BE2C (cell line): ENCODE measurements around the gene EDAR.

Experiments
- DNase-seq: peaks from one replicate; pipeline ENCODE4 v3.0.0-alpha.2; 2020
- H3K27me3 ChIP-seq: fragments of 250-450 bp; sonication (Bioruptor Pico); 2 replicates; pipeline ENCODE4 v1.5.1; 2020; ENCODE audit warnings: mild to moderate bottlenecking
- H3K36me3 ChIP-seq: fragments of 250-450 bp; sonication (Bioruptor Pico); 2 replicates; pipeline ENCODE4 v1.5.1; 2020; ENCODE audit warnings: mild to moderate bottlenecking
- H3K4me1 ChIP-seq: fragments of 250-450 bp; sonication (Bioruptor Pico); 2 replicates; pipeline ENCODE4 v1.5.1; 2020
- H3K4me3 ChIP-seq: 2 replicates; pipeline ENCODE4 v1.5.1; 2011; ENCODE audit warnings: low read depth, low read length
- H3K9me3 ChIP-seq: fragments of 250-450 bp; sonication (Bioruptor Pico); 2 replicates; pipeline ENCODE4 v1.5.1; 2020
- TF ChIP-seq, protein P1 (sequence below): IDR thresholded peaks from 2 replicates; pipeline ENCODE4 v1.5.1; 2012; ENCODE audit warnings: mild to moderate bottlenecking, low read depth, low read length

EDAR gene

DNA sequence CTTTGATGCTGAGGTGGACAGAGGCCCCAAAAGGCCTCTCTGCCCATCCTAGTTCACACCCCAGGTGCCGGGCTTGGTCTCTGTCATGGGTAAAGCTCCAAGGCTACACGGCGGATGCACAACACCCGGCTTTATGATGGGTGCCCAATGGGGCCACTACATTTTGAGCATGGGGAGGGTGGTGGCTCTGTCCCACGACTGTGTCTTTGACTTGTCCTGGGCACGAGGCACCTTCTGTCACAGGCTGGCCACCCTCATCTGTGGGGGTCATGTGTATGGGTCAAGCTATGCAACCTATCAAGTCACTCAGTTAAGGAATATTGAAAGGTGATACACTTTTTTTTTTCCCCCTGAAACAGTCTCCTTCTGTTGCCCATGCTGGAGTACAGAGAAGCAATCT lies 63.7 kb downstream of the EDAR start:
- H3K4me1 ChIP-seq, result no peaks in the 10 kb centered on the region; the same call in 1 of the 2 replicates
- TF ChIP-seq, protein P1, sequence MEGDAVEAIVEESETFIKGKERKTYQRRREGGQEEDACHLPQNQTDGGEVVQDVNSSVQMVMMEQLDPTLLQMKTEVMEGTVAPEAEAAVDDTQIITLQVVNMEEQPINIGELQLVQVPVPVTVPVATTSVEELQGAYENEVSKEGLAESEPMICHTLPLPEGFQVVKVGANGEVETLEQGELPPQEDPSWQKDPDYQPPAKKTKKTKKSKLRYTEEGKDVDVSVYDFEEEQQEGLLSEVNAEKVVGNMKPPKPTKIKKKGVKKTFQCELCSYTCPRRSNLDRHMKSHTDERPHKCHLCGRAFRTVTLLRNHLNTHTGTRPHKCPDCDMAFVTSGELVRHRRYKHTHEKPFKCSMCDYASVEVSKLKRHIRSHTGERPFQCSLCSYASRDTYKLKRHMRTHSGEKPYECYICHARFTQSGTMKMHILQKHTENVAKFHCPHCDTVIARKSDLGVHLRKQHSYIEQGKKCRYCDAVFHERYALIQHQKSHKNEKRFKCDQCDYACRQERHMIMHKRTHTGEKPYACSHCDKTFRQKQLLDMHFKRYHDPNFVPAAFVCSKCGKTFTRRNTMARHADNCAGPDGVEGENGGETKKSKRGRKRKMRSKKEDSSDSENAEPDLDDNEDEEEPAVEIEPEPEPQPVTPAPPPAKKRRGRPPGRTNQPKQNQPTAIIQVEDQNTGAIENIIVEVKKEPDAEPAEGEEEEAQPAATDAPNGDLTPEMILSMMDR, result no peak
- no peaks in the 10 kb centered on the region for H3K9me3 ChIP-seq
- H3K36me3 ChIP-seq, result no peaks in the 10 kb centered on the region
- DNase-seq, result no peak
- H3K27me3 ChIP-seq, result no peaks in the 10 kb centered on the region
- no peak overlapping the region for H3K4me3 ChIP-seq

DNA sequence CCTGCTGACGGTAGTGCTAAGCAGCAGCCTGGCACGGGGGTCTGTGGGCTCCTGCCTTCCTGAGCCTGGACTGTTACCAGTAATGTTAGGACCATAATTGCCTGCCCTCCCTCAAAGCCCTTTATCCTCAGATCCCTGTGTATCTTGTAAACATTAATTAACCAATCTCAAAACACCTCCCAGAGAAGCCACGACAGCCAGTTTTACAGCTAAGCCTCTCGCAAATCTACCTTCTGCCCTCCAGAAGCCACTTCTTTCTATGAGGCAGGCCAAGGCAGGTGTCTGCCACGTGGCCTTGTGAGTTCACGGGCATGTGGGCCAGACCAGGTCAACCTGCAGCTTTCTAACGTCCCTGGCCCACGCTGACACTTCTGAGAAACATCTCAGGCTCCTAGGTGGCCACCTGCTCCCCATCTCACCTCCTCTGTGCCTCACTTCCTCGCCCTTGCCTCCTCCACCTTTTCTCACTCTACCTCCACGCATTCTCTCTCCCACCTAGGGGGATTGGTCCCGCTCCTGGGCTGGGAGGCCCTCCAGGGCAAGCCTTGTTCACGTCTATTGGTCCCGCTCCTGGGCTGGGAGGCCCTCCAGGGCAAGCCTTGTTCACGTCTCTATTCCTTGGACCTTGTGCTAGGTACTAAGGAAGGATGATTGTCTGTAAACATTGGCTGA lies 64.3 kb downstream of the EDAR start:
- TF ChIP-seq, protein P1, result no peak
- Histone ChIP-seq H3K4me1 (no peaks in the 10 kb centered on the region; the same call in 1 of the 2 replicates), H3K9me3 (no peaks in the 10 kb centered on the region), H3K36me3 (no peaks in the 10 kb centered on the region), H3K27me3 (no peaks in the 10 kb centered on the region), H3K4me3 (no peak overlapping the region)
- no peak for DNase-seq

DNA sequence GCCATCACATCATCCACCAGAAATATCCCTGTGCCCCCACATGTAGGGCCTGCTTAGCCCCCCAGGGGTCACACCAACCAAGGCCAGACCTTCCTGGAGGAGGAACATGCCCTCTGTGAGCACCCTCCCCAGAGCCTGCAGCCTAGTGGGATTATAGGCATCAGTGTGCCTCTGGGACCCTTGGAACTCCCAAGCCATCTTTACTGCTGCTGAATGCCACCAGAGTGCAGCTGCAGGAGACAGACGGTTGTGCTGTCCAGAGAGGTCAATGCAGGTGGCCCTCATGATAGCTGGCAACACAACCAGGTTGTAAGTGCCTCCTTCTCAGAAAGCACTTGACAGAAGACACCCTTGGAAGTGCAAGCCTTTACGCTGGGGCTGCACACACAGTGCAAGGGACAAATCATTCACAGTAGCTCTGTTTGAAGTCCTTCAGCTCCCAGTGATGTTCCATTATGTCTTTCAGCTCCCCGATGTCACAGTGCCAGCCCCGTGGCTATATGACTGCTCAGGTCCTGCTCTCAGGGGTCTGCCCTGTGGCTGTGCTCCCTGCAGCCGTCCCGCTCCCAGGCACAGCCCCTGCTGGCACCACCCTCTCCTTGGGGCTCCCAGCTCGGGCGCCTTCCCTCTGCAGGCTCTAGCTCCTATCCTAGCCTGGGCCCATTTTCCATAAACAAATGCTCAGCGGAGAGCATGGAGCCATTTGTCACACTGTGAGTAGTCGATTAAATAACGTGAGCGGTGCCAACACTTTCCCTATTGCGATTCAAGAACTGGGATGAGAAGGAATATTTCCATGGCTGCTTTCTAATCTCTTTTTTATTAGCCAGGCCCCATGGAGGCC lies 65.1 kb downstream of the EDAR start:
- Histone ChIP-seq H3K9me3 (no peaks in the 10 kb centered on the region), H3K36me3 (no peaks in the 10 kb centered on the region), H3K27me3 (no peaks in the 10 kb centered on the region), H3K4me1 (no peaks in the 10 kb centered on the region; the same call in 1 of the 2 replicates), H3K4me3 (no peak overlapping the region)
- no peak for DNase-seq
- TF ChIP-seq, protein P1, result no peak

DNA sequence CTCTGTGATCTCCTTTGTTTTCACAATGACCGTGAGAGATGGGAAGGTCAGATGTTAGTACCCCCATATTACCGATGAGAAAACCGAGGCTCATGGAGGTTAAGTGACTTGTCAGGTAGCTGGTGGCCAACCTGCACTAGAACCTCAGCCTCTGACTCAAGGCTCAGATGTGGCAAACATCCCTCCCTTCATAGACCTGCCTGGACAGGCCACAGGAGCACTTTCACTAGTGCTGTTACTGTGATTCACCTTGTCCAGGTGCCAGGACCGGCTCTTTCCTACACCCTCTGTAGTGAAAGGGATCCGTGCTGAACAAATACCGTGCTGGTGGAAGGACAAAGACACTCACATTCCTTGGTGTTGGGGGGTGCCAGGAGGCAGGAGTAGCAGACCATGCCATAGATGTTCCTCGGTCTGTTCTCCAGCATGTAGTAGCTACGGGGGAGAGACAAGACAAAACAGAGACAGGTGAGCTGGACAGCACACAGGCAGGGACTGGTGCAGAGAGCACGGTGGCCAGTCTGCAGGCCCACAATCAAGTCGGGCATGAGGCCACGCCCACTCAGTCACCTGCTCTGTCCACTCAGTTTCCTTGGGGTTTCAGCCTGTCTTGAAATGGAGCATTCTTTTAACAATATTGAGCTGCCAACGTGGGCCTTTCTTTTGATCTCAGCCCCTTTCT lies 65.9 kb downstream of the EDAR start:
- H3K9me3 ChIP-seq, result no peaks in the 10 kb centered on the region
- TF ChIP-seq, protein P1, result no peak
- no peaks in the 10 kb centered on the region for H3K27me3 ChIP-seq
- H3K4me1 ChIP-seq, result no peaks in the 10 kb centered on the region
- no peak for DNase-seq
- H3K36me3 ChIP-seq, result no peaks in the 10 kb centered on the region
- H3K4me3 ChIP-seq, result no peak overlapping the region

DNA sequence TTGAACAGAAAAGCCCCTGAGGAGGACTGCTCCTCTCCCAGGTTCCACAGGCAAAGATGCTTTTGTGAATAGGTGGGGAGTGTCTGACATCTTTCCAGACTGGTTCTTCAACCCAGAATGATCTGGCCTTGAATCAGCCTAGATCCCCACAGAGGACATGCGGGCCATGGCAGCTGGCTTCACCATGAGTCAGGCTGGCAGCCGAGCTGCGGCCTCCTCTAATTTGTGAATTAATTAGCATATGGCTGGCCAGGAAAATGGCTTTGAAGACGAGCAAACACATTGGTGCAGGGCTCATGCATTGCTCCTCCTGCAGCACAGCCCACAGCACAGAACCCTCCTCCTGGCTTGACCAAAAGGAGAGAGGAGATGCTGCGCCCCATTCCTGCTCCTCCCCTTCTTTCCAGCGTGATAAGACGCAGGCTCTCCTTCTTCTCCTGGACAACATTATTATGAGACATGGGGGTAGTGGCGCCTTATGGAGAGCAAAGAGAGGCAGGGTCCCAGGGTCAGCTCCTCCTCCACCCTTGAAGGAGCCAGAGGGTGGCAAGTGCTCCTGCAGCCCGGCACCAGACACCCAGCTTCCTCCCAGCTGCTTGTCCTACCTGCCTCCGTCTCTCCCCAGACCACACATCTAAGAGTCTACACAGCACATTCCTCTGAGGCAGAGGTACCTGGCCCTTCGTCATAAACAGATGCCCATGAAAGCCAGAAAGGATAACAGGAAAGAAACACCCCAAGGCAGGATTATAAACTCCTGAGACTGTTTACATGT lies 66.7 kb downstream of the EDAR start:
- no peaks in the 10 kb centered on the region for H3K36me3 ChIP-seq
- no peaks in the 10 kb centered on the region for H3K4me1 ChIP-seq
- DNase-seq, result no peak
- TF ChIP-seq, protein P1, result no peak
- H3K4me3 ChIP-seq, result no peak overlapping the region
- no peaks in the 10 kb centered on the region for H3K27me3 ChIP-seq
- H3K9me3 ChIP-seq, result no peaks in the 10 kb centered on the region
